ENCODE measurements around the gene CLK4. TPM values are rescaled to one million over a fixed set of nuclear protein-coding genes. Genes with fewer than 3 reads are reported as not detected.

CLK4 gene
- total and polyA plus RNA-seq, 8 donors, result 5.7 to 88.3 (median 38.5) TPM

- peak in 1 of 2 donors; percentile 17 for DNase-seq
- H3K4me1 ChIP-seq, result peaks cover 23 to 53% (median 37%) of the 10 kb centered on the region in 4 donors
- TF ChIP-seq POLR2A (IDR thresholded peaks at IDR 0.05) (no peak), EP300 (IDR thresholded peaks at IDR 0.05) (no peak)
- TF ChIP-seq, protein P1, sequence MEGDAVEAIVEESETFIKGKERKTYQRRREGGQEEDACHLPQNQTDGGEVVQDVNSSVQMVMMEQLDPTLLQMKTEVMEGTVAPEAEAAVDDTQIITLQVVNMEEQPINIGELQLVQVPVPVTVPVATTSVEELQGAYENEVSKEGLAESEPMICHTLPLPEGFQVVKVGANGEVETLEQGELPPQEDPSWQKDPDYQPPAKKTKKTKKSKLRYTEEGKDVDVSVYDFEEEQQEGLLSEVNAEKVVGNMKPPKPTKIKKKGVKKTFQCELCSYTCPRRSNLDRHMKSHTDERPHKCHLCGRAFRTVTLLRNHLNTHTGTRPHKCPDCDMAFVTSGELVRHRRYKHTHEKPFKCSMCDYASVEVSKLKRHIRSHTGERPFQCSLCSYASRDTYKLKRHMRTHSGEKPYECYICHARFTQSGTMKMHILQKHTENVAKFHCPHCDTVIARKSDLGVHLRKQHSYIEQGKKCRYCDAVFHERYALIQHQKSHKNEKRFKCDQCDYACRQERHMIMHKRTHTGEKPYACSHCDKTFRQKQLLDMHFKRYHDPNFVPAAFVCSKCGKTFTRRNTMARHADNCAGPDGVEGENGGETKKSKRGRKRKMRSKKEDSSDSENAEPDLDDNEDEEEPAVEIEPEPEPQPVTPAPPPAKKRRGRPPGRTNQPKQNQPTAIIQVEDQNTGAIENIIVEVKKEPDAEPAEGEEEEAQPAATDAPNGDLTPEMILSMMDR (IDR thresholded peaks at IDR 0.05), result no peak
- intact Hi-C loops (cut with DNase I; ENCODE audit: low total_unique reads), result no loop called here
- H3K4me3 ChIP-seq, result peak overlapping the region; percentile 61 to 89 (median 75)
- peak overlapping the region; percentile 91 to 99 (median 97) for H3K27ac ChIP-seq
- H3K36me3 ChIP-seq, result peaks cover 3 to 24% (median 22%) of the 10 kb centered on the region in 4 donors
- H3K27me3 ChIP-seq, result no peaks in the 10 kb centered on the region
- WGBS, 5 donors, result 0% methylated on average over 22 to 23 of the region's 23 CpGs
- H3K9me3 ChIP-seq, result no peaks in the 10 kb centered on the region
Observed at GRCh38 chr5:178625679-178626483, 969 bp downstream of the CLK4 start.

GRCh38 chr5:178624631-178625546 lies 2.0 kb downstream of the CLK4 start:
- H3K27me3 ChIP-seq, result no peaks in the 10 kb centered on the region
- DNase-seq, result peak in 1 of 2 donors; percentile 18
- no peaks in the 10 kb centered on the region for H3K9me3 ChIP-seq
- peak overlapping the region; percentile 61 to 89 (median 75) for H3K4me3 ChIP-seq
- peaks cover 3 to 34% (median 32%) of the 10 kb centered on the region in 4 donors for H3K36me3 ChIP-seq
- peak overlapping the region in 2 of 5 donors; percentile 94 to 97 for H3K27ac ChIP-seq
- H3K4me1 ChIP-seq, result peaks cover 23 to 63% (median 37%) of the 10 kb centered on the region in 4 donors
- no peak for TF ChIP-seq EP300 (IDR thresholded peaks at IDR 0.05)
- TF ChIP-seq, protein P1 (IDR thresholded peaks at IDR 0.05), result no peak
- TF ChIP-seq POLR2AphosphoS5 (IDR thresholded peaks at IDR 0.05), result no peak
- no peak for TF ChIP-seq POLR2A (IDR thresholded peaks at IDR 0.05)
- WGBS, 5 donors, result 17 to 27% (median 23%) methylated on average over 15 of the region's 15 CpGs
- intact Hi-C loops (cut with DNase I; ENCODE audit: low total_unique reads), result no loop called here

DNA sequence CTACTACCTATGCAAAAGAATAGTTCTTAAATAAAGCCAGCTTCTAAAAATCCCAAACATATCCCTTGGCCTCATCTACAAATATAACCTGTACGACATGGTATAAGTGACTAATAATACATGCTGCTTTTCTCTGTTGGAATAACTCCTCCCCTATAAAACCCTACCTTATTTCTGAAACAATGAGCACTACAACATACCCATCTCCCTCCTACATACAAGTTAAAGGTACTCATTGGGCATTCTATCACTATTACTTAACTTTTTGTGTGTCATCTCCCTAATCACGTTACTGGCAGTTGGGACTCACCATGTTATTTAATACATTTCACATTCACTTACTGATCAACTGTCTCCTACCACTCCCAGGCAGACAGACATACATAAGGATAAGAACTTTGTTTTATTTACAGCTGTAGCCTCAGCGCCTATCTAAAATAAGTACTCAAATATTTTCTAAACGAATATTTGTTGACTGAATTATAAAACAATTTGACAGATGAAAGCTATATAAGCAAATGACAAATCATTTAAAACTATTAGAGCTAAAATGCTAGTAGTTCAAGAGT lies 4.1 kb downstream of the CLK4 start:
- Histone ChIP-seq H3K4me3 (no peak overlapping the region), H3K27me3 (no peaks in the 10 kb centered on the region), H3K9me3 (no peaks in the 10 kb centered on the region), H3K27ac (no peak overlapping the region), H3K36me3 (peaks cover 22 to 55% (median 54%) of the 10 kb centered on the region in 4 donors), H3K4me1 (peaks cover 23 to 70% (median 42%) of the 10 kb centered on the region in 4 donors)
- TF ChIP-seq POLR2A (IDR thresholded peaks at IDR 0.05), result no peak
- TF ChIP-seq EP300 (IDR thresholded peaks at IDR 0.05), result no peak
- TF ChIP-seq, protein P1 (IDR thresholded peaks at IDR 0.05), result no peak
- TF ChIP-seq POLR2AphosphoS5 (IDR thresholded peaks at IDR 0.05), result no peak
- DNase-seq, result no peak
- WGBS, 5 donors, result 73 to 79% (median 76%) methylated on average over 4 of the region's 4 CpGs
- intact Hi-C loops (cut with DNase I; ENCODE audit: low total_unique reads), result no loop called here

DNA sequence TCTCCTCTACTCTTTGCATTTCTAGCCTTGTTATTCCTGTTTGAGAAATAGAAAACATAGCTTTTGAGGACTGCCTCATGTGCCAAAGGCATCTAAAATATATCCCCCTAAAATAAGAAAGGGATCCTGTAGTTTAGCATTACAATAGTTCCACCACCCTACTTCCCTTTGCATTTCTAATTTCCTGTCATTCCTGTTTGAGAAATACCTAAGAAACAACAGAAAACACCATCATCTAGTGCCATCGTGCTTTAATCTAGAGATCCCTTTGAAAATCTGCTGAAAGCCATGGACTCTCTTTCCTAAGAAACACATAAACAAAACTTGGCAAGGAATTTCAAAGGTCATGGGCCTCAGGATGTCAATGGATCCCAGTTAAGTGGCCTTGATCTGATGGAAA lies 7.5 kb downstream of the CLK4 start:
- no peak for DNase-seq
- WGBS, 5 donors, result 43 to 71% (median 55%) methylated on average over 1 of the region's 1 CpG
- Histone ChIP-seq H3K4me3 (no peak overlapping the region), H3K9me3 (no peaks in the 10 kb centered on the region), H3K36me3 (peaks cover 47 to 89% (median 87%) of the 10 kb centered on the region in 4 donors), H3K4me1 (peaks cover 10 to 58% (median 30%) of the 10 kb centered on the region in 4 donors), H3K27ac (no peak overlapping the region), H3K27me3 (no peaks in the 10 kb centered on the region)
- intact Hi-C loops (cut with DNase I; ENCODE audit: low total_unique reads), result no loop called here
- TF ChIP-seq POLR2AphosphoS5 (IDR thresholded peaks at IDR 0.05) (no peak), EP300 (IDR thresholded peaks at IDR 0.05) (no peak), POLR2A (IDR thresholded peaks at IDR 0.05) (no peak)
- TF ChIP-seq, protein P1 (IDR thresholded peaks at IDR 0.05), result no peak
